Naive thymus-derived CD4-positive, alpha-beta T cell (primary cell): ENCODE data around the gene YEATS4. TPM values are rescaled to one million over a fixed set of nuclear protein-coding genes. Genes with fewer than 3 reads are reported as not detected.
A peak's percentile ranks its signal among the peaks of the same experiment; 100 is the strongest.

Experiments used
- ATAC-seq: fragments of 150-1000 bp; cut with Tn5 transposase; 2 replicates; pipeline ENCODE4 v1.10.0; 2021; ENCODE audit warnings: mild to moderate bottlenecking, moderate library complexity
- CTCF ChIA-PET: fragments of 350-600 bp; sonication (Branson Sonifier 250); formaldehyde crosslinking; loops from one replicate; lab custom pipeline; 2021; ENCODE audit warnings: antibody characterized with exemption; lab: Charles Lee
- POLR2A ChIA-PET: fragments of 350-600 bp; sonication (Branson Sonifier 250); formaldehyde crosslinking; loops from one replicate; lab custom pipeline; 2021; ENCODE audit warnings: antibody characterized with exemption, inconsistent platforms; lab: Charles Lee
- DNase-seq, 9 donors: peaks; one replicate each; pipeline versions ENCODE4 v3.0.0 to v3.0.0-alpha.2; 2020 to 2022; ENCODE audit warnings: mixed read lengths in 1 of 9
- H3K27ac ChIP-seq: one replicate; pipeline ENCODE4 v1.7.0; 2013; ENCODE audit warnings: mild to moderate bottlenecking, low read depth, low read length, moderate library complexity
- H3K27me3 ChIP-seq, 2 donors: one replicate each; pipeline ENCODE4 v1.7.0; 2013; ENCODE audit warnings: low read length in 2 of 2, mild to moderate bottlenecking in 2 of 2, moderate library complexity in 2 of 2; ENCODE audit not compliant: control insufficient read depth in 2 of 2, insufficient read depth in 2 of 2
- H3K36me3 ChIP-seq, 3 experiments: 1 replicate in 2 of 3; 2 replicates in 1 of 3; pipeline ENCODE4 v1.7.0; 2013; ENCODE audit warnings: low read length in 3 of 3, mild to moderate bottlenecking in 3 of 3, moderate library complexity in 1 of 3; ENCODE audit not compliant: insufficient read depth in 3 of 3, control insufficient read depth in 2 of 3
- H3K4me1 ChIP-seq, 2 donors: one replicate each; pipeline ENCODE4 v1.7.0; 2013; ENCODE audit warnings: low read length in 2 of 2, mild to moderate bottlenecking in 2 of 2, moderate library complexity in 1 of 2; ENCODE audit not compliant: control insufficient read depth in 2 of 2, insufficient read depth in 2 of 2
- H3K4me3 ChIP-seq: 2 replicates; pipeline ENCODE4 v1.7.0; 2013; ENCODE audit warnings: mild to moderate bottlenecking, low read length
- H3K9me3 ChIP-seq, 3 experiments: 1 replicate in 2 of 3; 2 replicates in 1 of 3; pipeline ENCODE4 v1.7.0; 2013; ENCODE audit warnings: low read length in 3 of 3; ENCODE audit not compliant: control insufficient read depth in 2 of 3
- H3K27ac Mint-ChIP-seq, 9 donors: one replicate each; pipeline ENCODE4 v1.8.0; 2020 to 2022; ENCODE audit warnings: mixed read lengths in 9 of 9, mild to moderate bottlenecking in 8 of 9, moderate library complexity in 5 of 9, inconsistent platforms in 2 of 9
- H3K27me3 Mint-ChIP-seq, 5 donors: one replicate each; pipeline ENCODE4 v1.8.0; 2021 to 2022; ENCODE audit warnings: mixed read lengths in 5 of 5, mild to moderate bottlenecking in 1 of 5
- H3K36me3 Mint-ChIP-seq, 5 donors: one replicate each; pipeline ENCODE4 v1.8.0; 2020 to 2022; ENCODE audit warnings: mixed read lengths in 5 of 5, mild to moderate bottlenecking in 3 of 5, inconsistent platforms in 1 of 5
- H3K4me1 Mint-ChIP-seq, 7 donors: one replicate each; pipeline ENCODE4 v1.8.0; 2020 to 2022; ENCODE audit warnings: mixed read lengths in 7 of 7, mild to moderate bottlenecking in 3 of 7, inconsistent platforms in 1 of 7
- H3K4me3 Mint-ChIP-seq, 10 donors: one replicate each; pipeline ENCODE4 v1.8.0; 2020 to 2022; ENCODE audit warnings: mild to moderate bottlenecking in 10 of 10, mixed read lengths in 10 of 10, moderate library complexity in 6 of 10, inconsistent platforms in 2 of 10
- H3K9me3 Mint-ChIP-seq, 11 donors: one replicate each; pipeline ENCODE4 v1.8.0; 2020 to 2022; ENCODE audit warnings: mixed read lengths in 11 of 11, mild to moderate bottlenecking in 4 of 11, inconsistent platforms in 1 of 11, moderate library complexity in 1 of 11
- intact Hi-C, 2 donors: fragments of 100-400 bp; cut with micrococcal nuclease; formaldehyde crosslinking; loops; one replicate each; pipeline ENCODE4 v1.15.1; 2023
- polyA plus RNA-seq, 2 donors: library from polyadenylated mRNA; unstranded; fragments of 300-500 nt; fragmentation: Illumina TruSeq; gene quantifications; one replicate each; pipeline ENCODE4 v1.2.3, GENCODE V29; 2021
- total RNA-seq, 6 experiments: library from RNA in 5 of 6; stranded (reverse) in 5 of 6; gene quantifications; 1 replicate in 5 of 6; 2 replicates in 1 of 6; pipeline ENCODE4 v1.2.3 and lab custom pipeline; 2021 to 2026

Gene YEATS4
- total and polyA plus RNA-seq, 7 experiments from 2014 or later = 16.5 to 61.0 (median 29.0) TPM

DNA sequence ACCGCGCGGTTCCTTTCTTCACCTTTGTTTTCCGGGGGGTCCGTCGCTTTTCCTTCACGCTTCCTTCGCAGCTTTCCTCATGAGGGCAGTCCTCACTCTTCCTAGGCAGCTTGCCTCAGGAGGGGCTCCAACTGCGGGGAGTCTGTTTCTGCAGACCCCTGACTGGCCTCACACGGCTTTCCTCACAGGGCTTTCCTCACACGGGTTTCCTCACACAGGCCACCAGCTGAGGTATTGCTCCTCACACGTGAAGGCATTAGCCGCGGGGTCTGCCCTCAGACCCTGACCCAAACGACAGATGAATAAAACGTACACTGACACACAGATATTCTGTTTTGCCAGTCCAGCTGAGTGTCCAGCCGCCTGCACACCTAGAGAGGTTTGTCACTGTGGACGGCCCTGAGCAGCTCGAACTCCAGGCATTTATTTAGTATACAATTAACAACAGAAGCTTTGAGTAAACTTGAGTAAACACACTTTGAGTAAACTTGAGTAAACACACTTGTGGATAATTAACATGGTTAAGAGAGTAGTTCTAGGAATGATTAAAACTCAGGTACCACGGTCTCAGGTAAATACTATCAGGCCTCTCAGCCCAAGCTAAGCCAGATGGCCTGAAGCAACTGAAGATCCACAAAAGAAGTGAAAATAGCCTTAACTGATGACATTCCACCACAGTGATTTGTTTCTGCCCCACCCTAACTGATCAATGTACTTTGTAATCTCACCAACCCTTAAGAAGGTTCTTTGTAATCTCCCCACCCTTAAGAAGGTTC, 27.4 kb upstream of the YEATS4 start:
- Histone ChIP-seq H3K9me3 (no peaks in the 10 kb centered on the region), H3K4me1 (peaks cover 20 to 51% of the 10 kb centered on the region in 2 donors), H3K36me3 (no peaks in the 10 kb centered on the region), H3K4me3 (peak overlapping the region; percentile 83), H3K27ac (peak overlapping the region; percentile 92), H3K27me3 (no peaks in the 10 kb centered on the region)
- ChIA-PET CTCF (interaction anchor here (1.6 to 2.7 kb wide), 5 partner anchors 7 to 41 kb away, joined by 4 to 14 read pairs (median 6); no protein-coding TSS in a partner anchor), POLR2A (interaction anchor here (0.7 to 5.1 kb wide), 17 partner anchors 7 to 1158 kb away, joined by 3 to 61 read pairs (median 8); partner anchors contain the start of genes CPSF6, FRS2 and LYZ)
- H3K9me3 Mint-ChIP-seq = peaks cover 0 to 1% (median 0%) of the 10 kb centered on the region in 11 donors
- peaks cover 11 to 73% (median 64%) of the 10 kb centered on the region in 7 donors for H3K4me1 Mint-ChIP-seq
- peaks cover 0 to 18% (median 0%) of the 10 kb centered on the region in 5 donors for H3K27me3 Mint-ChIP-seq
- intact Hi-C loops = loop anchor here (1.0 to 2.0 kb wide), 5 partner anchors 41 to 911 kb away; partner anchors contain the start of genes CCT2 (in 1 of the 2), CNOT2 (in 1 of the 2), CPSF6 (in 1 of the 2) and RAB3IP (in 1 of the 2)
- peak overlapping the region in 8 of 9 donors; percentile 92 to 99 (median 96) for H3K27ac Mint-ChIP-seq
- ATAC-seq (no peak), DNase-seq (no peak)
- H3K36me3 Mint-ChIP-seq = peaks cover 0 to 6% (median 6%) of the 10 kb centered on the region in 5 donors
- H3K4me3 Mint-ChIP-seq = peak overlapping the region; percentile 75 to 97 (median 96)

DNA sequence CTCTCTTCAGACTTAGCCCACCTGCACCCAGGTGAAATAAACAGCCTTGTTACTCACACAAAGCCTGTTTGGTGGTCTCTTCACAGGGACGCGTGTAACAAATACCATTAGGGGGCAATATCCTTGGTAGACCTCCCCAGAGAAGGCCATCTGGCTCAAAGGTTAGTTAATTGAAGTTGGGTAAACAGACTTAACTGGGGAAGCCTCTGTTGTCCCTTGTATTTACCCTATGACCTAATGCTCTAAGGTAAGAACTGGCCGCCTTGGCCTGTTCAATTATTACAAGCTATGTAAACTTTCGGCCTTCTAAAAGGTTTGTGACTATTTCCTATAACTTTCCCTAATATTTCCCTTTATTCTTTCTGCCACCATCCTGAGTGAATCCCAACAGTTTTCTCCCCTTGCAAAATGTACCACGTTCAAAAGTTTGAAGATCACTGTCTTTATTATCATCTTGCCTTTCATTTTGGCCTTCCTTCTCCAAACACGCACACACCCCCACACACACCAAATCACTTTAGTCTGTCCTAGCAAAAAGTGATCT, 26.7 kb upstream of the YEATS4 start:
- no peak for ATAC-seq
- peak overlapping the region in 9 of 10 donors; percentile 55 to 97 (median 83) for H3K4me3 Mint-ChIP-seq
- H3K27me3 ChIP-seq = no peaks in the 10 kb centered on the region
- ChIA-PET POLR2A (interaction anchor here (0.7 to 5.1 kb wide), 9 partner anchors 10 to 149 kb away, joined by 3 to 61 read pairs (median 23); partner anchors contain the start of genes CPSF6, FRS2 and LYZ), CTCF (interaction anchor here (0.8 to 1.9 kb wide), 3 partner anchors 8 to 42 kb away, joined by 3 to 5 read pairs (median 5); no protein-coding TSS in a partner anchor)
- no peaks in the 10 kb centered on the region for H3K36me3 ChIP-seq
- H3K4me1 Mint-ChIP-seq = peaks cover 11 to 70% (median 58%) of the 10 kb centered on the region in 7 donors
- peak overlapping the region in 8 of 9 donors; percentile 76 to 99 (median 96) for H3K27ac Mint-ChIP-seq
- H3K4me1 ChIP-seq = peaks cover 20 to 51% of the 10 kb centered on the region in 2 donors
- intact Hi-C loops = no loop called here
- H3K4me3 ChIP-seq = no peak overlapping the region
- H3K36me3 Mint-ChIP-seq = no peaks in the 10 kb centered on the region
- H3K9me3 ChIP-seq = no peaks in the 10 kb centered on the region
- peaks cover 0 to 1% (median 0%) of the 10 kb centered on the region in 11 donors for H3K9me3 Mint-ChIP-seq
- no peak for DNase-seq
- peak overlapping the region; percentile 9 for H3K27ac ChIP-seq
- peaks cover 0 to 18% (median 0%) of the 10 kb centered on the region in 5 donors for H3K27me3 Mint-ChIP-seq

GRCh38 chr12:69334158-69334557, 25.4 kb upstream of the YEATS4 start:
- peaks cover 18 to 42% of the 10 kb centered on the region in 2 donors for H3K4me1 ChIP-seq
- H3K4me3 Mint-ChIP-seq = peak overlapping the region in 9 of 10 donors; percentile 0 to 83 (median 55)
- no peak for ATAC-seq

DNA sequence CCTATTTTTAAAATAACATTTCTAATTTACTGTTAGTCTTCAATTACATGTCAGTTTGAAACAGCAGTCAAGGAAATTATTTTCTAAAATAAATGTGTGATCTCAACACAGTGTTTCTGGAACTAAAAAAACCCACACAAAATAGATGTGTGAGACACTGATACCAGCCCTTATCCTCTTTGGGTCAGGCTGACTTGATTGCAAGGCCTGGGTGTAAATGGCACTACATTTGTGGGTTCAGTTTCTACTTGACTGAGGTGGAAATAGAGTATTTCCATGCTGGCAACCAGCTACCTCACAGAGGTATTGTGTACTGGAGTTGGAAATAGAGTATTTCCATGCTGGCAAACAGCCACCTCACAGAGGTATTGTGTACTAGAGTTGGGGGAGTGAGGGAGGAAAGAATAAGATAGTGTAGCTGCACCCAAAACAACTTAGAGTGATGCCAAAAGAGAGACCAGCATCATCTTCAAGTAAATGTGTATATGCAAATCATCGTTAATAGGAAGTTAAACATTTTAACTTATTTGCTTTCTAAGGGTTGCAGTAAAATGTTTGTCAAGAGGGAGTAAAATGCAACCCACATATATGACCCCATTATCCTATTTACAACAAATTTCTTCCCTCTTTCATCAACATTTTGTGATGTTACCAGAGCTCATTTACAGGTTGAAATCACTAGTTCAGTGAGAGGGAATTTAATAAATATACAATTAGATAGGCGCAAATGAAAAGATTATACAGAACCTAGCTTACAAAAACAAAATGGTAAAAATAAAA, 22.0 kb upstream of the YEATS4 start:
- Mint-ChIP-seq H3K4me3 (no peak overlapping the region), H3K27ac (no peak overlapping the region), H3K9me3 (peaks cover 0 to 1% (median 0%) of the 10 kb centered on the region in 11 donors), H3K4me1 (peaks cover 7 to 42% (median 26%) of the 10 kb centered on the region in 7 donors), H3K36me3 (no peaks in the 10 kb centered on the region), H3K27me3 (peaks cover 0 to 11% (median 5%) of the 10 kb centered on the region in 5 donors)
- H3K27me3 ChIP-seq = no peaks in the 10 kb centered on the region
- DNase-seq = no peak
- no peaks in the 10 kb centered on the region for H3K36me3 ChIP-seq
- ATAC-seq = no peak
- H3K4me1 ChIP-seq = peaks cover 4 to 24% of the 10 kb centered on the region in 2 donors
- ChIA-PET CTCF (interaction anchor here (1.9 kb wide), 1 partner anchor 20 kb away, joined by 8 read pairs; no protein-coding TSS in a partner anchor), POLR2A (interaction anchor here (1.5 kb wide), 1 partner anchor 21 kb away, joined by 4 read pairs; no protein-coding TSS in a partner anchor)
- H3K27ac ChIP-seq = no peak overlapping the region
- no peaks in the 10 kb centered on the region for H3K9me3 ChIP-seq
- H3K4me3 ChIP-seq = no peak overlapping the region
- intact Hi-C loops = no loop called here

More at GRCh38 chr12:69334158-69334557, 25.4 kb upstream of the YEATS4 start:
- CTCF ChIA-PET = interaction anchor here (0.6 to 1.9 kb wide), 3 partner anchors 9 to 24 kb away, joined by 3 to 5 read pairs (median 5); no protein-coding TSS in a partner anchor
- Histone ChIP-seq H3K27me3 (no peaks in the 10 kb centered on the region), H3K4me3 (no peak overlapping the region), H3K27ac (peak overlapping the region; percentile 39), H3K9me3 (no peaks in the 10 kb centered on the region), H3K36me3 (no peaks in the 10 kb centered on the region)
- intact Hi-C loops = no loop called here
- Mint-ChIP-seq H3K27me3 (peaks cover 0 to 15% (median 0%) of the 10 kb centered on the region in 5 donors), H3K4me1 (peaks cover 10 to 61% (median 46%) of the 10 kb centered on the region in 7 donors), H3K9me3 (peaks cover 0 to 1% (median 0%) of the 10 kb centered on the region in 11 donors), H3K36me3 (no peaks in the 10 kb centered on the region), H3K27ac (peak overlapping the region; percentile 31 to 99 (median 73))
- POLR2A ChIA-PET = interaction anchor here (0.6 to 5.1 kb wide), 7 partner anchors 9 to 259 kb away, joined by 3 to 61 read pairs (median 4); partner anchors contain the start of gene FRS2
- peak in 6 of 9 donors; percentile 34 to 67 (median 48) for DNase-seq

DNA sequence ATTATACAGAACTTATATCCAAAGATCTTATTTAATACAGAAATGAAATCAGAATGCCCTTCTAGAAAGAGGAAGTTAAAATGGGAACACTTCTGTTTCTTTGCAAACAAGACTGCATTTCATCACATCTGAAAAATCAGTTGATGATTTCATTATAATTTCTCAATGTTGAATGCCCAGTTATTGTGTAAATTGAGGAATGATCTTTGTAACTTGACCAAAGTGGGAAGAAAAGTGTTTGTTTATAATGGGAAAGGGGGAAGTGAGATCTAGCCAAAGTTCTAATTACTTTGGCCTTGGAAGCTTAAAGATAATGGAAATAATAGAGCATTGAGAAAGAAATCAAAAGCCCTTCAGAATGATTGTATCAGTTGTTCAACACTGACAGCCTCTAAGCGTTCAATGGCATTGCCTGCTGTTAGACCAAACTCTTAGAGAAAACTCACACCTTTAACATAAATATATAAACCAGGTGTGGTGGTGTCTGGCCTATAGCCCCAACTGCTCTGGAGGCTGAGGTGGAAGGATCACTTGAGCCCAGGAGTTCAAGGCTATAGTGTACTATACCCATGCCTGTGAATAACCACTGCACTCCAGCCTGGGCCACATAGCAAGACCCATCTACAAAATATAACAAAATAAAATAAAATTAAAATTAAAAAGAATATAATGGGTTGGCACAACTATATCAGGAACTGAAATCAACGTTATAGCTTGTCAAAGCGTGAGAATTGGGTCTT, 21.3 kb upstream of the YEATS4 start:
- no peak overlapping the region for H3K4me3 Mint-ChIP-seq
- DNase-seq (no peak), ATAC-seq (peak; percentile 22)
- POLR2A ChIA-PET = interaction anchor here (0.5 to 2.4 kb wide), 4 partner anchors 8 to 22 kb away, joined by 3 to 18 read pairs (median 4); no protein-coding TSS in a partner anchor
- H3K36me3 ChIP-seq = no peaks in the 10 kb centered on the region
- peaks cover 0 to 12% (median 5%) of the 10 kb centered on the region in 5 donors for H3K27me3 Mint-ChIP-seq
- no peak overlapping the region for H3K27ac ChIP-seq
- peaks cover 9 to 34% (median 18%) of the 10 kb centered on the region in 7 donors for H3K4me1 Mint-ChIP-seq
- no peaks in the 10 kb centered on the region for H3K9me3 ChIP-seq
- H3K27ac Mint-ChIP-seq = no peak overlapping the region
- no peaks in the 10 kb centered on the region for H3K27me3 ChIP-seq
- H3K36me3 Mint-ChIP-seq = no peaks in the 10 kb centered on the region
- H3K4me1 ChIP-seq = peaks cover 4 to 17% of the 10 kb centered on the region in 2 donors
- H3K9me3 Mint-ChIP-seq = no peaks in the 10 kb centered on the region
- intact Hi-C loops = no loop called here
- no peak overlapping the region for H3K4me3 ChIP-seq
- CTCF ChIA-PET = no interaction called here
